ENCODE results near the gene FUZ.

The FUZ gene

GRCh38 chr19:49833599-49833998 lies 20.5 kb upstream of the FUZ start:
- in situ Hi-C loops (cut with HindIII; ENCODE audit: low sequenced_read_pairs): loop anchor here (5.0 kb wide), 1 partner anchor 79 kb away; no protein-coding TSS in a partner anchor

DNA sequence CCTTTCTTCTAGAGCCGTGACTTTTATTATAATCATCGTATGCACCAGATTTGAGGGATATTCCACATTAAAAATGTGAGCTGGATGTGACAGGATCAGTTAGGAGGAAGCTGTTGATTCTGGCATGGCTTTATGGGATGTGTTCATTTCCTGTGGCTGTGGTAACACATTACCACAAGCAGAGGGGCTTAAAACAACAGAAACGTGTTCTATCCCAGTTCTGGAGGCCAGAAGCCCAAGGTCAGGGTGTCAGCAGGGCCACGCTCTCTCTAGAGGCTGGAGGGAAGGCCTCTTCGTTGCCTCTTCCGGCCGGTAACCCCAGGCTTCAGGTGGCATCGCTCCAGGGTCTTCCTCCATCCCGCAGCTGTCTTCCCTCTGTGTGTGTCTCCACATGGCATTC lies 19.5 kb upstream of the FUZ start:
- in situ Hi-C loops (cut with HindIII; ENCODE audit: low sequenced_read_pairs): loop anchor here (5.0 kb wide), 1 partner anchor 80 kb away; no protein-coding TSS in a partner anchor

- in situ Hi-C loops (cut with HindIII; ENCODE audit: low sequenced_read_pairs): loop anchor here (5.0 kb wide), 1 partner anchor 81 kb away; no protein-coding TSS in a partner anchor
Measured at GRCh38 chr19:49831592-49831991, 18.5 kb upstream of the FUZ start.

DNA sequence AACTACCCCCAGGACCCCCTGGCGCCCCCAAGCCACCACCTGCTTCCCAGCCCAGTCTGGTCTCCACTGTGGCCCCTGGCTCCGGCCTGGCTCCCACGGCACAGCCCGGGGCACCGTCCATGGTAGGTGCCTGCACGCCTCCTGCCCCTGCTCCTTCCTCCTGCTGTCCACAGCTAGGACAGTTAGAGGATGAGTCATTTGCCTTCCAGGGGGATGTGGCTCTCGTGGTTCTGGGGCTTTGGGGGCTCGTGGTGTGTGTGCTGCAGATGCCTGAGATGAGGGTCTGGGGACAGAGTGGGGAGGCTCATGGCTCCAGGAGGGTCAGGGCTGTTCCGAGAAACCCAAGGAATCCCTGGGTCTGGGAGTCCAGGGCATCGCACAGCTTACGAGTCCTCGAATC lies 17.7 kb upstream of the FUZ start:
- in situ Hi-C loops (cut with HindIII; ENCODE audit: low sequenced_read_pairs): loop anchor here (5.0 kb wide), 1 partner anchor 82 kb away; no protein-coding TSS in a partner anchor

- in situ Hi-C loops (cut with HindIII; ENCODE audit: low sequenced_read_pairs): loop anchor here (5.0 kb wide), 1 partner anchor 83 kb away; no protein-coding TSS in a partner anchor
Measured at GRCh38 chr19:49829721-49830120, 16.6 kb upstream of the FUZ start.

DNA sequence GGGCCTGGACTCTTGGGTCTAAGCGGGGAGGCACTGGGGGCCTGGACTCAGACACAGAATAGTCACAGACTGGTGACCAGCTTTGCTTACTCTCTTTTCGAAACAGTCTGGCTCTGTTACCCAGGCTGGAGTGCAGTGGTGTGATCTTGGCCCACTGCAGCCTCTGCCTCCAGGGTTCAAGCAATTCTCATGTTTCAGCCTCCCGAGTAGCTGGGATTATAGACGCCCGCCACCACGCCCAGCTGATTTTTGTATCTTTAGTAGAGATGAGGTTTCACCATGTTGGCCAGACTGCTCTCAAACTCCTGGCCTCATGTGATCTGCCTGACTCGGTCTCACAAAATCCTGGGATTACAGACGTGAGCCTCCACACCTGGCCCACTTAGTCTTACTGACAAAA lies 16.1 kb upstream of the FUZ start:
- in situ Hi-C loops (cut with HindIII; ENCODE audit: low sequenced_read_pairs): no loop called here

- in situ Hi-C loops (cut with HindIII; ENCODE audit: low sequenced_read_pairs): no loop called here
Measured at GRCh38 chr19:49827034-49827433, 13.9 kb upstream of the FUZ start.

- in situ Hi-C loops (cut with HindIII; ENCODE audit: low sequenced_read_pairs): loop anchor here (5.0 kb wide), 1 partner anchor 82 kb away; no protein-coding TSS in a partner anchor
Measured at GRCh38 chr19:49824662-49825061, 11.6 kb upstream of the FUZ start.

- in situ Hi-C loops (cut with HindIII; ENCODE audit: low sequenced_read_pairs): loop anchor here (5.0 kb wide), 1 partner anchor 81 kb away; no protein-coding TSS in a partner anchor
Measured at GRCh38 chr19:49823472-49823871, 10.4 kb upstream of the FUZ start.

- in situ Hi-C loops (cut with HindIII; ENCODE audit: low sequenced_read_pairs): loop anchor here (5.0 kb wide), 1 partner anchor 78 kb away; no protein-coding TSS in a partner anchor
Measured at GRCh38 chr19:49820125-49820524, 7.0 kb upstream of the FUZ start.

DNA sequence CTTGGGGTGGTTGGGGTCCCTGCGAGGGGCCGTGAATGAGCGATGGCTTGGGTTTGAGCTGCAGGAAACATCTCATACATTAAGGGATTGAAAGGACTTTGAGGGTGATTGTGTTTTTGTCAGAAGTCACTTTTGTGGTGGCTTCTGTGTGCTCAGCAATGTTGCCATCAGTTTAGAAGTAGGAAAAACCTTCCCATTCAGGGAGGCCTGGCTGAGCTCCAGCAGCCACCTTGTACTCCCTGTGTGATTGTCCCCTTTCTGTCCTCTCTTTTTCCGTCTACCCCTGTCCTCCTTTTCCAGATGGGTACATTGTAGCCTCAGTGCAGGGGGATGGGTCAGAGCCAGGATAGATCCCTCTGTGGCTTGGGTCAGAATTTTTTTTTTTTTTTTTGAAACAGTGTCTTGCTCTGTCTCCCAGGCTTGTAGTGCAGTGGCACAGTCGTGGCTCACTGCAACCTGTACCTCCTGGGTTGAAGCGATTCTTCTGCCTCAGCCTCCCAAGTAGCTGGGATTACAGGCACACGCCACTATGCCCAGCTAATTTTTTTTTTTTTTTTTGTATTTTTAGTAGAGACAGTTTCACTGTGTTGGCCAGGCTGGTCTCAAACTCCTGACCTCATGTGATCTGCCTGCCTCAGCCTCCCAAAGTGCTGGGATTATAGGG lies 6.5 kb upstream of the FUZ start:
- in situ Hi-C loops (cut with HindIII; ENCODE audit: low sequenced_read_pairs): loop anchor here (5.0 kb wide), 1 partner anchor 77 kb away; no protein-coding TSS in a partner anchor

- in situ Hi-C loops (cut with HindIII; ENCODE audit: low sequenced_read_pairs): no loop called here
Measured at GRCh38 chr19:49818649-49819370, 5.7 kb upstream of the FUZ start.

- in situ Hi-C loops (cut with HindIII; ENCODE audit: low sequenced_read_pairs): no loop called here
Measured at GRCh38 chr19:49817964-49818648, 5.0 kb upstream of the FUZ start, which contains the start of gene MED25. TSS of gene MED25 (plus strand) at chr19:49818289. CDS start at chr19:49818342, 53 bp downstream.

DNA sequence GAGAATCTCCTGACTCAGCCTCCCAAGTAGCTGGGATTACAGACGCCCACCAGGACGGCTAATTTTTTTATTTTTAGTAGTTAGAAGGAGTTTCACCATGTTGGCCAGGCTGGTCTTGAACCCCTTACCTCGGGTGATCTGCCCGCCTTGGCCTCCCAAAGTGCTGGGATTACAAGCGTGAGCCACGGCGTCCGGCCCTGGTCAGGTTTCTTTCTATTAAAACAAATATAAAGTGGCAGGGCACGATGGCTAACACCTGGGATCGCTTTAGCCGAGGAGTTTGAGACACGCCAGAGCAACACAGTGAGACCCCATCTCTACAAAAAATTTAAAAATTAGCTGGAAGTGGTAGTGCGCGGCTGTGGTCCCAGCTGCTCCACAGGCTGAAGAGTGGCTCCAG lies 3.5 kb upstream of the FUZ start:
- in situ Hi-C loops (cut with HindIII; ENCODE audit: low sequenced_read_pairs): no loop called here

GRCh38 chr19:49814010-49814409 lies 918 bp upstream of the FUZ start:
- in situ Hi-C loops (cut with HindIII; ENCODE audit: low sequenced_read_pairs): no loop called here

DNA sequence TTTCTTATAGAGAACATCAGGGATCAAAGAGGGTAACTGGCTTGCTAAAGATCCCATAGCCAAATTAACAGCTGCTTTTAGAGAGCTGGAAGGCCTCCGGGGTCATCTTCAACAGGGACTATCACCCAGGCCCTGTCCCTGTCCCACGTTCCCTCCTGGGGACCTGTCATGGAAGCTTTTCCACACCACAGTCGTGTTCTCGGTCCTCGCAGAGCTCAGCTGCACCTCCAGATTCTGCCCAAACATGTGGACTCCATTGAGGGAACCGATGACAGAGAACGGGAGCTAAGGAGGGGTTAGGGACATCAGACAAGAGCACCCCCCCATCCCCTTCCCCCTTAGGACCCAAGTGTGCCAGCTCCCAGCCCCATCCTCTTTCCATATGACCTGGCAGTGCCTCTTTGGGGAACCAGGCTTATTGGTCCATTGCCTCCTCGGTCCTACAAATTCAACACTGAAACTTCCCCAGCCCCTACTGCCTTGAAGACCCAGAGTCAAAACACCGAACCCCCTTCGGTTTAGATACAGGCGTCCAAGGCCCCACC lies 568 bp downstream of the FUZ start:
- in situ Hi-C loops (cut with HindIII; ENCODE audit: low sequenced_read_pairs): no loop called here

DNA sequence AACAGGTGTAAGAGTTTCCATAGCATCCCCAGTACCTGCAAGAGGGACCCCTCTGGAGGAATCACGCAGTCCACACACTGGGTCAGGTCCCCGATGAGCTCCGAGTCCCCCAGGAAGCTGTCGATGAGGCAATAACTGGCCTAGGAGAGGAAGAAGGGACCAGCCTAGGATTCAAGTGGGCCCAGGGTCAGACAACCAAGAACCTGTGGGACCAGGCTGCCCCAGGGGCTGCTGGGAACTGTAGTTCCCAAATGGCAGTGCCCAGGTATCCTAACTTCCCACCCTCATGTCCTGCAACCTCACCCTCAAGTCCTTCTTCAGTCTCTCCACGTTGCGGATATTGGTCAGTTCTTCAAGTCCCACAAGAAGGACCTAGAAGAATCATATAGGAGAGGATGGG lies 1.8 kb downstream of the FUZ start:
- in situ Hi-C loops (cut with HindIII; ENCODE audit: low sequenced_read_pairs): no loop called here

DNA sequence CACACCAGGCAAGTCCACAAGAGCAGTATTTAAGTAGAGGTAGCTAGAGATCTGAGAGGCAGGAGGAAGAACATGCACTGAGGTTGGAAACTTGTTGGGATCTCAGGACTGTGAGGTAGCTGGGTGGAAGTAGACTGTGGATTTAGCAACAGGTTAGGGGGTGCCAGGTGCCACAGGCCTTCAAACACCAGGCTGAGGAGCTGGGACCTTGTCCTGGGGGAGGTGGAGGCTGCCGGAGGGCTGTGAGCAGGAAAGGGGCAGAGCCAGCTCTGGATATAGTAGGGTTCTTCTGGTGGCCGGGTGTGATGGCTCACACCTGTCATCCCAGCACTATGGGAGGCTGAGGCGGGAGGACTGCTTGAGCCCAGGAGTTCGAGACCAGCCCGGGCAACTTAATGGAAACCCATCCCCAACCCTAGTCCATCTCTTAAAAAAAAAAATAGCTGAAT lies 3.1 kb downstream of the FUZ start:
- in situ Hi-C loops (cut with HindIII; ENCODE audit: low sequenced_read_pairs): no loop called here

DNA sequence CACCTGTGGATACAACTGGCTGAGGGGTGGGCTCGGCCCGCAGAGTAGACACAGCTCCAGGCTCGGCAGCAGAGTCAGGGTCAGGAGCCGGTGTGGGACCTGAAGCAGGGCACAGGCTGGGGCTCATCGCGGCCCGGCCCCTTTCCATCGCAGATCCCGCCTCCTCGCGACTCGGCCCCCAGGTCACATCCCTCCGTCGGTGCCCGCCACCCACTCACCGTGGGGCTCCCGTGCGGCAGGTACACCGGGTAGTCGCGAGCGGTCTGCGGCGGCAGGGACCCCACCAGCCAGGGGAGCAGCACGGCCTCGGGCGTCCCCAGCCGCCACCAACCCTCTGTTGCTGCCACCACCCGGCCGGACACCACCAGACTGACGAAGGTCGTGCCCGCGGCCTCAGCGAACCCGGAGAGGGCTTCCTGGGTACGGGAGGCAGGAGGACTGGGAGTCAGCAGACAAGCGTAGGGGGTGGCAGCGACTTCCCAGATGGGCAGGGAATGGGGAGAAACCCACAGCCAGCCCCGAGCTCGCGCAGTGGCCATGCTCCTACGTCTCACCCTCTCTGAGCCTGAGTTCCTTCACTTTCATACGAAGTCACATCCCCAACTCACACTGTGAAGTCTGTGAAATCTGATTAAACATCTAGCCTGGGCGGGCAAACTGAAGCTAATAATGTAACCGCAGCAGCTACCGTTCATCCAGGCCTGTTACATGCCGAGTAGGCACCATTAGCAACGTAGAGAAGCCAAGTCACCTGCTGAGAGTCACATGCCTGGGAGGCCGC lies 3.7 kb downstream of the FUZ start:
- in situ Hi-C loops (cut with HindIII; ENCODE audit: low sequenced_read_pairs): no loop called here

- in situ Hi-C loops (cut with HindIII; ENCODE audit: low sequenced_read_pairs): no loop called here
Measured at GRCh38 chr19:49808711-49809159, 4.4 kb downstream of the FUZ start.
